Measurements from ENCODE around the gene CDYL2. TPM values are rescaled to one million over a fixed set of nuclear protein-coding genes. Genes with fewer than 3 reads are reported as not detected.

Gene CDYL2
- total RNA-seq, 1 experiment from 2014 or later = 7.1 TPM

DNA sequence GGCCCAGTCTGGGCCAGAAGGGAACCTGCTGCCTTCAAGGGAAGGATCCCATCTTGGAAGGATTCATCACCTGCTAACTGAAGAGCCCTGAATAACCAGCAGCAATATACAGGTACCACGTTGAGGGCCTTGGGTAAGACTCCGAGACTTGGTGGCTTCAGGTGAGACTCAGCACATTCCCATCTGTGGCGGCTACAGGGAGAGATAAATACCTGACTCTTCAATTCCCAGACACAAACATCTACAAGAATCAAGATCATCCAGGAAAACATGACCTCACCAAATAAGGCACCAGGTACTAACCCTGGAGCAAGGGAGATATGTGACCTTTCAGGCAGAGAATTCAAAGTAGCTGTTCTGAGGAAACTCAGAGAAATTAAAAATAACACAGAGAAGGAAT, 164.1 kb downstream of the CDYL2 start:
- TF ChIP-seq, protein P1, sequence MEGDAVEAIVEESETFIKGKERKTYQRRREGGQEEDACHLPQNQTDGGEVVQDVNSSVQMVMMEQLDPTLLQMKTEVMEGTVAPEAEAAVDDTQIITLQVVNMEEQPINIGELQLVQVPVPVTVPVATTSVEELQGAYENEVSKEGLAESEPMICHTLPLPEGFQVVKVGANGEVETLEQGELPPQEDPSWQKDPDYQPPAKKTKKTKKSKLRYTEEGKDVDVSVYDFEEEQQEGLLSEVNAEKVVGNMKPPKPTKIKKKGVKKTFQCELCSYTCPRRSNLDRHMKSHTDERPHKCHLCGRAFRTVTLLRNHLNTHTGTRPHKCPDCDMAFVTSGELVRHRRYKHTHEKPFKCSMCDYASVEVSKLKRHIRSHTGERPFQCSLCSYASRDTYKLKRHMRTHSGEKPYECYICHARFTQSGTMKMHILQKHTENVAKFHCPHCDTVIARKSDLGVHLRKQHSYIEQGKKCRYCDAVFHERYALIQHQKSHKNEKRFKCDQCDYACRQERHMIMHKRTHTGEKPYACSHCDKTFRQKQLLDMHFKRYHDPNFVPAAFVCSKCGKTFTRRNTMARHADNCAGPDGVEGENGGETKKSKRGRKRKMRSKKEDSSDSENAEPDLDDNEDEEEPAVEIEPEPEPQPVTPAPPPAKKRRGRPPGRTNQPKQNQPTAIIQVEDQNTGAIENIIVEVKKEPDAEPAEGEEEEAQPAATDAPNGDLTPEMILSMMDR (IDR thresholded peaks at IDR 0.05; ENCODE audit: unreplicated experiment) = no peak
- CTCF ChIA-PET = interaction anchor here (0.6 kb wide), 1 partner anchor 761 kb away, joined by 3 read pairs; no protein-coding TSS in a partner anchor
- no TSS peak for BruUV-seq (replicated peaks)
- no peak for DNase-seq (ENCODE audit: unreplicated experiment)
- Mint-ChIP-seq H3K27me3 (ENCODE audit: insufficient read depth, unreplicated experiment) (no peaks in the 10 kb centered on the region), H3K9me3 (ENCODE audit: unreplicated experiment) (peaks cover 14% of the 10 kb centered on the region), H3K4me3 (ENCODE audit: unreplicated experiment) (no peak overlapping the region), H3K4me1 (ENCODE audit: insufficient read depth, unreplicated experiment) (no peaks in the 10 kb centered on the region), H3K36me3 (ENCODE audit: insufficient read depth, unreplicated experiment) (peaks cover 8% of the 10 kb centered on the region), H3K27ac (ENCODE audit: low read depth, unreplicated experiment) (no peak overlapping the region)
- intact Hi-C loops (cut with micrococcal nuclease) = no loop called here
- POLR2A ChIA-PET = interaction anchor here (0.7 kb wide), 1 partner anchor 293 kb away, joined by 3 read pairs; no protein-coding TSS in a partner anchor

DNA sequence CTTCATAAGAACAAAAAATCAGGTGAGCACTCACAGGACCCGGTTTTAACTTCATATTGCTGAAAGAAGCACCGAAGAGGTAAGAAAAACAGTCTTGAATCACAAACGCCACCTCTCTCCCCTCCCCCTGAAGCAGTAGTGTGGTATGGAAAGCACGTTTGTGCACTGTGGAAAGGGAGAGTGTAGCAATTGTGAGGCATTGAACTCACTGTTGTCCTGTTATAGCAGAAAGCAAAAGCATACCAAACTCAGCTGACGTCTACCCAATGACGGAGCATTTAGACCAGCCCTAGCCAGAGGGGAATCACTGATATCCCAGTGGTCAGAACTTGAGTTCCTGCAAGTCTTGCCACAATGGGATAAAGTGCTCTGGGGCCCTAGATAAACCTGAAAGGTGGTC, 164.8 kb downstream of the CDYL2 start:
- TF ChIP-seq, protein P1 (IDR thresholded peaks at IDR 0.05; ENCODE audit: unreplicated experiment) = no peak
- Mint-ChIP-seq H3K4me1 (ENCODE audit: insufficient read depth, unreplicated experiment) (no peaks in the 10 kb centered on the region), H3K36me3 (ENCODE audit: insufficient read depth, unreplicated experiment) (peaks cover 11% of the 10 kb centered on the region), H3K4me3 (ENCODE audit: unreplicated experiment) (no peak overlapping the region), H3K27me3 (ENCODE audit: insufficient read depth, unreplicated experiment) (no peaks in the 10 kb centered on the region), H3K9me3 (ENCODE audit: unreplicated experiment) (peaks cover 20% of the 10 kb centered on the region), H3K27ac (ENCODE audit: low read depth, unreplicated experiment) (no peak overlapping the region)
- DNase-seq (ENCODE audit: unreplicated experiment) = no peak
- intact Hi-C loops (cut with micrococcal nuclease) = no loop called here
- ChIA-PET CTCF (interaction anchor here (0.6 kb wide), 1 partner anchor 760 kb away, joined by 3 read pairs; no protein-coding TSS in a partner anchor), POLR2A (no interaction called here)
- BruUV-seq (replicated peaks) = no TSS peak

- TF ChIP-seq, protein P1 (IDR thresholded peaks at IDR 0.05; ENCODE audit: unreplicated experiment) = no peak
- no TSS peak for BruUV-seq (replicated peaks)
- ChIA-PET CTCF (no interaction called here), POLR2A (interaction anchor here (0.7 to 1.1 kb wide), 3 partner anchors 9 to 171 kb away, joined by 3 to 4 read pairs (median 3); no protein-coding TSS in a partner anchor)
- Mint-ChIP-seq H3K9me3 (ENCODE audit: unreplicated experiment) (peaks cover 20% of the 10 kb centered on the region), H3K27me3 (ENCODE audit: insufficient read depth, unreplicated experiment) (no peaks in the 10 kb centered on the region), H3K36me3 (ENCODE audit: insufficient read depth, unreplicated experiment) (peaks cover 17% of the 10 kb centered on the region), H3K27ac (ENCODE audit: low read depth, unreplicated experiment) (no peak overlapping the region), H3K4me1 (ENCODE audit: insufficient read depth, unreplicated experiment) (no peaks in the 10 kb centered on the region), H3K4me3 (ENCODE audit: unreplicated experiment) (no peak overlapping the region)
- intact Hi-C loops (cut with micrococcal nuclease) = no loop called here
- no peak for DNase-seq (ENCODE audit: unreplicated experiment)
Observed at GRCh38 chr16:80637621-80638020, 166.8 kb downstream of the CDYL2 start.

DNA sequence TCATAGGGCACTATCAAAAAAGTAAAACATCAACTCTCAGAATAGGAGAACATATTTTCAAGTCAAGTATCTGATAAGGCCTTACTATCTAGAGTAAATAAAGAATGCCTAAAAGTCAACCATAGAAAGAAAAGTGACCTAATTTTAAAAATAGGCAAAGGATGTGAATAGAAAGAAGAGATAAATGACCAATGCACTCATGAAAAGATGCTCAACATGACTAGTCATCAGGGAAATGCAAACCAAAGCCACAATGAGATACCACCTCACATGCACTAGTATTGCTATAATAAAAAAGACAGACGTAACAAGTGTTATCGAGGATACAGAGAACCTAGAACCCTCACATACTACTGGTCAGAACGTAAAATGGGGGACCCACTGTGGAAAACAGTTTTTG, 172.8 kb downstream of the CDYL2 start:
- intact Hi-C loops (cut with micrococcal nuclease) = no loop called here
- H3K4me3 Mint-ChIP-seq (ENCODE audit: unreplicated experiment) = no peak overlapping the region
- no peak overlapping the region for H3K27ac Mint-ChIP-seq (ENCODE audit: low read depth, unreplicated experiment)
- no TSS peak for BruUV-seq (replicated peaks)
- TF ChIP-seq, protein P1 (IDR thresholded peaks at IDR 0.05; ENCODE audit: unreplicated experiment) = no peak
- peaks cover 10% of the 10 kb centered on the region for H3K36me3 Mint-ChIP-seq (ENCODE audit: insufficient read depth, unreplicated experiment)
- H3K4me1 Mint-ChIP-seq (ENCODE audit: insufficient read depth, unreplicated experiment) = no peaks in the 10 kb centered on the region
- POLR2A ChIA-PET = no interaction called here
- CTCF ChIA-PET = no interaction called here
- H3K9me3 Mint-ChIP-seq (ENCODE audit: unreplicated experiment) = peaks cover 15% of the 10 kb centered on the region
- no peak for DNase-seq (ENCODE audit: unreplicated experiment)
- H3K27me3 Mint-ChIP-seq (ENCODE audit: insufficient read depth, unreplicated experiment) = no peaks in the 10 kb centered on the region

Data from MCF 10A (cell line).